IPS-18a (cell line): ENCODE results near the gene LZTFL1.
A peak's percentile ranks its signal among the peaks of the same experiment; 100 is the strongest.

Experiments
- H3K27ac ChIP-seq: one replicate; pipeline ENCODE4 v1.5.1; 2013; ENCODE audit warnings: low read length
- H3K27me3 ChIP-seq: one replicate; pipeline ENCODE4 v1.6.1; 2013; ENCODE audit warnings: mild to moderate bottlenecking, low read length; ENCODE audit not compliant: control insufficient read depth, insufficient read depth
- H3K36me3 ChIP-seq: one replicate; pipeline ENCODE4 v1.6.1; 2013; ENCODE audit warnings: low read depth, low read length; ENCODE audit not compliant: control insufficient read depth
- H3K4me1 ChIP-seq: one replicate; pipeline ENCODE4 v1.6.1; 2013; ENCODE audit warnings: low read depth, low read length; ENCODE audit not compliant: control insufficient read depth
- H3K4me3 ChIP-seq: one replicate; pipeline ENCODE4 v1.5.1; 2013; ENCODE audit warnings: low read length
- H3K9ac ChIP-seq: one replicate; pipeline ENCODE4 v1.6.1; 2013; ENCODE audit warnings: mild to moderate bottlenecking, low read length, moderate library complexity
- H3K9me3 ChIP-seq: one replicate; pipeline ENCODE4 v1.6.1; 2013; ENCODE audit warnings: low read depth, low read length; ENCODE audit not compliant: control insufficient read depth

The LZTFL1 gene, protein sequence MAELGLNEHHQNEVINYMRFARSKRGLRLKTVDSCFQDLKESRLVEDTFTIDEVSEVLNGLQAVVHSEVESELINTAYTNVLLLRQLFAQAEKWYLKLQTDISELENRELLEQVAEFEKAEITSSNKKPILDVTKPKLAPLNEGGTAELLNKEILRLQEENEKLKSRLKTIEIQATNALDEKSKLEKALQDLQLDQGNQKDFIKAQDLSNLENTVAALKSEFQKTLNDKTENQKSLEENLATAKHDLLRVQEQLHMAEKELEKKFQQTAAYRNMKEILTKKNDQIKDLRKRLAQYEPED

DNA sequence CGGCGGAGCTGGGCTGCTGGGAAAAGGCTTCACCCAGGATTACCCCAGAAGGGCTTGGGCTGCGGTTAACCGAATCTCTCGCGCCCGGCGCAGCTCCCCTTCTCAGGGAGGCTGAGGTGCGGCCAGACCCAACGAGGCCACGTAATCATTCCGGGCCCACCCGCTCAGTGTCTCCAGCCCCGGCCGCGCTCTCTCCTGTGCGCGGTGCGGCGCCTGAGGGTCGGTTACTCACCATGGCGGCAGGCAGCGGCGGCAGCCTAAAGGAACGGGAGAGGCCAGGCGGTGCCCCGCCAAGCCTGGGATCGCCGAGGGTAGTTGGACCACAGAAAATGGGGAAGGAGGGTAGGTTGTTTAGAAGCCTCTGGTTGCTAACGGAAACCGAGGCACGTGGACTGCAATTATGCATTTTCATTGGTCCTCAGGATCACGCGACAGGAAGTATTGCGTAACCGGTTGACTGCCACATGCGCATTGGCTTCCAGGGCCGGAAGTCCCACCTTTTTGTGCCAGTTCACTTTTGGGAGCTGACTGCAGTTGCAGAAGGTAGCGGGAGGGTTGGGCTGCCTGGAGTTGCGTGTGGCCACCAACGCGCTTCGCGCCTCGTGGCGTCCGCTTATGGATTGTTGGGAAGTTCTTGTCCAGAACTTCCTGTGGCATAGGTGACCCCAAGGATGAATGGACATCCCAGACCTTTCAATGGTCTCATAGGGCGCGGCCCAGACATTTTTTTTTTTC, at the start of gene LZTFL1:
TSS of gene LZTFL1 (minus strand) at position 363 of the 735 bp plus-strand sequence. CDS start at position 235, 128 bp downstream.
- H3K27me3 ChIP-seq, result peaks cover 50% of the 10 kb centered on the region

DNA sequence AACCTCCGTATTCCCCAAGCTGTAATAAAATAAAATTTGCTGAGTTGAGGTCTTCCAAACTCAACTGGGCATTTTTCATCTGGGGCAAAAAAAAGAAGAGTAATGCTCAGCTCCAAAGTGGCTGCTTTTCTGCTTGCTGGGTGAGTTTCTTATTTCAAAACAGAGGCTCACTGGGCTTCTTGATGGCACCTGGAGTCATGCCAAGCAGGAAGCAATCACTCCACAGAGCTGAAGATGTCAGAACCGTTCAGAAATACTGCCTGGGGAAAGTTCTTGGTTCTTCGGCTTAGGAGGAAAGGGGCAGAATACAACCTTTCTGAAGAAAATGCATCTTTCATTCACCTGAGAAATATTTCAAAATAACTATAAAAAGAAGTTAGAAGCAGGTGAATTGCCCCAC, 48.5 kb upstream of the LZTFL1 start:
- H3K9ac ChIP-seq, result no peak overlapping the region
- no peaks in the 10 kb centered on the region for H3K9me3 ChIP-seq
- no peak overlapping the region for H3K27ac ChIP-seq
- no peaks in the 10 kb centered on the region for H3K36me3 ChIP-seq
- no peak overlapping the region for H3K4me3 ChIP-seq
- no peaks in the 10 kb centered on the region for H3K27me3 ChIP-seq
- H3K4me1 ChIP-seq, result no peaks in the 10 kb centered on the region

More for the DNA sequence above, at the start of gene LZTFL1:
- Histone ChIP-seq H3K36me3 (no peaks in the 10 kb centered on the region), H3K4me1 (no peaks in the 10 kb centered on the region), H3K4me3 (peak within 1 kb of the TSS; percentile 73), H3K27ac (peak within 1 kb of the TSS; percentile 24), H3K9ac (peak within 1 kb of the TSS; percentile 82), H3K9me3 (no peaks in the 10 kb centered on the region)

DNA sequence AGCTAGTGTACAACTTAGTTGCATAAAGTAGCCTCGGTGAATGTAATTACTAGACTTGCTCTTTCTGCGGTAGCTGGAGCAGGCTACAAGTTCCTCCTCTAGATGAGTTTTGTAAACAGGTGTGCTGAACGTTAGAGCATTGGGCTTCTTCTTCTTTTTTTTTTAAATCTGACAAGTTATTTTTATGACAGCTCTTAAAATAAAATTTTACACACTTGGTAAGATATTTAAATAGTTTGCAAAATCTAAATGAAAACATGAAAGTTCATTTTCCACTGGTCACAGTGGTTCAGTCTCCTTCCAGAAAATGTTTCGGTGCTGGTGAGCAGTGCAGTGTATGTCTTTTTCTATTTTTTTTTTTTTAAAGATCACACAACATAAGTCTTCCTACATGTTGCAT, 47.4 kb upstream of the LZTFL1 start:
- Histone ChIP-seq H3K27me3 (no peaks in the 10 kb centered on the region), H3K27ac (no peak overlapping the region), H3K36me3 (no peaks in the 10 kb centered on the region), H3K4me3 (no peak overlapping the region), H3K9me3 (no peaks in the 10 kb centered on the region), H3K4me1 (no peaks in the 10 kb centered on the region), H3K9ac (no peak overlapping the region)

DNA sequence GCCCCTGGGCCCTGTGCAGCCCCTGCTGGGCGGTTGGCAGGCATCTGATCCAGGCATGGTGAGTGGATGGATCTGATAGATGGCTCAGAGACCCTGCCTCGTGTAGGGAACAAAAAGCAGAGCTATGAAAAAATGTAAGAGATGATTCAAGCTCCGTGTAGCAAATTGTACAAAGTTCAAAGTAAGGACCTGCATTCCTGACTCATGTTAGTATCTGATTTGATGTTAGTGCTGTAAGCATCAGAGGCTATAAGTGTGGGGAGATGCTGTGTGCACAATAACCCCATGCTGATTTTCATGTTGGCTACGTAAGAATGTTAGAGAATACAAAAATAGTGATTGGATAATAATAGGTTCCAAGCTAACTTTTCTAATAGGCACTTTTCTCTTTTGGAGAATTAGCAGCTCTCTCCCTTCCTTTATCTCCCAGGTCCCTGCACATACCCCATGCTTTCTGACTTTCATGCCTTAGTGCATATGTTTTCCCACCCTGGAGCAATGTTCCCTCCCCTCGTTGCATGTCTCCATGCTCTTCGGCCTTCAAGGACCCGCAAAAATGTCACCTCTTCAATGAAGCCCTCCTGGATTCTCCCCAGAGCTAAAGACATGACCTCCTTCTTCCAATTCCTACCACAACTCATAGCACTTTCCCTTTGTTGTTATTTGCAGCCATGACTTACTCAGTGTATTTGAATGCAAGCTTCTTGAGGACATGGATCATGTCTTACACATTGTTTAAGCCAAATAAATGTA, 46.0 kb upstream of the LZTFL1 start:
- Histone ChIP-seq H3K9me3 (no peaks in the 10 kb centered on the region), H3K36me3 (no peaks in the 10 kb centered on the region), H3K27me3 (no peaks in the 10 kb centered on the region), H3K27ac (no peak overlapping the region), H3K9ac (no peak overlapping the region), H3K4me1 (no peaks in the 10 kb centered on the region), H3K4me3 (no peak overlapping the region)

DNA sequence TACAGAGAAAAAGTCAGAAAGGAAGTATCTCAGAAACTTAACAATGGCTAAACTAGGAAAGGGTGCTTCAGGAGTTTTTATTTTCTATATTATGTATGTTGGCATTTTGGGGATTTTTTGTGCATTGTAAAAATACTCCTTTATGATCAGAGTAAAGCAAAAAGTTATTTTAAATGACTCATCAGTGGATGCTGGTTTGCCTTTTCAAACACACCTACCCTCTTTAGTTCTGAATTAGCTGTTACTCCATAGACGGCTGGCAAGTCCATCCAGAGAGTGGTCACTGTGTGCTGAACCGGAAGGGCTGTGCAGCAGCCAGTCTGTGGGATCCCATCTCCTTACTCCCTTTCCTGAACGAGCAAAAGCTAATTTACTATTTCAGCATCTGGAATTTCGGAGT, 45.4 kb upstream of the LZTFL1 start:
- Histone ChIP-seq H3K9me3 (no peaks in the 10 kb centered on the region), H3K9ac (no peak overlapping the region), H3K27me3 (no peaks in the 10 kb centered on the region), H3K27ac (no peak overlapping the region), H3K36me3 (no peaks in the 10 kb centered on the region), H3K4me3 (no peak overlapping the region), H3K4me1 (no peaks in the 10 kb centered on the region)

DNA sequence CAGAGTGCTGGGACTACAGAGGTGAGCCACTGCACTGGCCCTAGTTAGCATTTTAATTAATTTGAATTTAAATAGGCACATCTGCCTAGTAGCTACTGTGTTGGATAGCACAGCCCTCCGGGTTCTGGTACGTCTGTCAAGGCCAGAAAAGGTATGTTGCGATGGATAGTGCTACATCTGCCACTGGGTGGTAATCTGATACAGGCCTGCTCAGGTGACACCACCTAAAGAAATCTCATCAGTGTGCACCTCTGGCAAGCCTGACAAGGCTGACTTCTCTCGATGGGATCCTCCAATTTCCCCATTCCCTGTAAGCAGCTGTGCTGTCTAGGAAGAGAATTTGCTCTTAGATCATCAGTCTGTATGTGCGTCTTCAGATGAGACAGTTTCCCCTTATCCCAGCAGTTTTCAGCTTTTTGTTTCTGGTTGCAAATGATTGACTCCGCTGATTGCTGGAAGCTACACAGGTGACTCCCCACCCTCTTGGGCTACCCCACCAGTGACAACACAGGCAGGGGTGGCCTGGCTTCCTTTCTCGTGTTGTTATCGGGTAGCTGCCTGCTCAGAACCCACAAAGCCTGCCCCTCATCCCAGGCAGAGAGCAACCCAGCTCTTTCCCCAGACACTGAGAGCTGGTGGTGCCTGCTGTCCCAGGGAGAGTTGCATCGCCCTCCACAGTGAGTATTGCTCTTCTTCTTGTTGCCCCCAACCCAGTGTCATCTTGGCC, 44.2 kb upstream of the LZTFL1 start, which contains the start of gene CCR9:
TSS of gene CCR9 (plus strand) at position 565 of the 727 bp plus-strand sequence. CDS start 8,391 bp downstream, outside the sequence.
- no peaks in the 10 kb centered on the region for H3K27me3 ChIP-seq
- H3K9me3 ChIP-seq, result no peaks in the 10 kb centered on the region
- no peak within 1 kb of the TSS for H3K9ac ChIP-seq
- no peaks in the 10 kb centered on the region for H3K36me3 ChIP-seq
- no peak within 1 kb of the TSS for H3K4me3 ChIP-seq
- no peak within 1 kb of the TSS for H3K27ac ChIP-seq
- H3K4me1 ChIP-seq, result no peaks in the 10 kb centered on the region

DNA sequence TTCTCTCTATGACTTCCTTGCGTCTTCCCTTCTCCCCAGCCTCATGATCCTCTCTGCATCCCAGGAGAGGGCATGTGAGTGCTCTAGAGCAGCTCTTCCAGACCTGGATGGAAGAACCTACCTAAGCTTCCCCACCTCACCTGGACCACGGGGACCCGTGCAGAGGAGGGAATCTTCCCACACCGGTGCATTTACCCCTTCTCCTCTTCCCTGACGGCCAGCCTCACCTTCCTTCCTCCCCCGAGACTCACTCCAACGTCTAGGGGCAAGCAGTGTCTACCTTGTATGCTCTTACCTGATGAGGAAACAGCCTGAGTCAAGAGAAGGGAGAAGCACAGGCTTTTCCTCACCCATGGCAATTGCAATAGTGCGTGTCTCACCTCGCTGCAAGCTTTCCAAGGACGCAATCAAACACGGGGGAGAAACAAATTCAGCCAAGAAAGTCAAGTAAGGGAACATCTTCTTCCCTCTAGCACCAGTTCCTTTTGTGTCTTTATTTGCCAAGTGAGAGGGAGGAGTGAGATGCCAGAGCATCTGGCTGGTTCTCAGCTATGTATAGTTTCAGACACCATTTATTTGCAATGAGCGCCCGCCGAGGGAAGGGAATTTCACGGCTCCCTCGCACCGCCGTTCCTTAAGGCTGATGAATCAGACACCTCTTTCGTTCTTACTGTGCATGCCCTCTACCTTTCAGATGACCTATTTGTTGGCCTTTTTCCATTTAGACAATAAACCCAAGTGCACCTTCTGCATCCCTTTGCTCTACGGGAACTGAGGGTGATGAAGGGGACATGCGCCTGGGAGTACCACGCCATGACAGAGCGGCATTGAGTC, 42.7 kb upstream of the LZTFL1 start:
- H3K27ac ChIP-seq, result no peak overlapping the region
- no peak overlapping the region for H3K9ac ChIP-seq
- H3K4me3 ChIP-seq, result no peak overlapping the region
- H3K9me3 ChIP-seq, result no peaks in the 10 kb centered on the region
- no peaks in the 10 kb centered on the region for H3K27me3 ChIP-seq
- H3K4me1 ChIP-seq, result no peaks in the 10 kb centered on the region
- no peaks in the 10 kb centered on the region for H3K36me3 ChIP-seq

DNA sequence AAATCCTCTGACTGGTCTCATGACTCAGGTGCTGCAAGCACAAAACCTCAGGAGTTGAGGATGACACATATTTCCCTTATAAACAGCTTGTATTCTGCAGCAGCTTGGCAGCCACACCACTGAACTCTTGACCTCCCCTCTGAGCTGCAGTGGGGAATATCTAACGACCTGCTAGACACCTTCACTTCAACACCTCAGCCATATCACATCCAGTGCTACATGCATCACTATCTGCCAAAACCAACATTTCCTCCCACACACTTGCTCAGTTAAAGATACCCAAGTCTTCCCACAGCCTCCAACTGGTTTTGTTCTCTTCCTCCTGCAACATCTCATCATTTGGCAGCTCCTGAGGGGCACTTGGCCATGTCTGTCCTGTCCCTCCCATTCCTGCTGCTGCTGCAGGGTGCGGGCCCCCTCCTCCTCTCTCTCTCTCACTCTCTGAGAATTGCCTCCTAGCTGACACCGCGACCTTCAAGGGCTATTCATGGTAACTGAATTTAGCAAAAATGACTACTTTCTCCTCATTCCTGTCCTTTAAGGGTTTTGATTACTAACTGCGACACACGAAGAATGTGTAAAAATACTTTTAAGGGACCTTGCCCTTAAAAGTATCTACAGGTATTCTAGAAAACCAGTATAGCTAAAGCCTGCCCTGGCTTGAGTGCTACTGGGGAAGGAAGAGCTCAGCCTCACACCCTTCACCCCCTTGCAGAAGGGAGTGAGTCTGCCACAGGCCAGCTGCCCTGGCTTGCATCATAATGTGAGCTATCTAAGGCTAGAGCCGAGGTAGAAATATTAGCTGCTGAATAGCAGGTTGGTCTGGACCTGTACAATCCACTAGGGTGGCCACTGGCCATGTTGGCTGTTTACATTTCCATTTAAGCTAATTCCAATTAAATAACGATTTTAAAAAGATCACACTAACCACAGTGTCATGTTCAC, 39.4 kb upstream of the LZTFL1 start:
- Histone ChIP-seq H3K27me3 (no peaks in the 10 kb centered on the region), H3K4me3 (no peak overlapping the region), H3K36me3 (no peaks in the 10 kb centered on the region), H3K9me3 (no peaks in the 10 kb centered on the region), H3K4me1 (no peaks in the 10 kb centered on the region), H3K9ac (no peak overlapping the region), H3K27ac (no peak overlapping the region)

DNA sequence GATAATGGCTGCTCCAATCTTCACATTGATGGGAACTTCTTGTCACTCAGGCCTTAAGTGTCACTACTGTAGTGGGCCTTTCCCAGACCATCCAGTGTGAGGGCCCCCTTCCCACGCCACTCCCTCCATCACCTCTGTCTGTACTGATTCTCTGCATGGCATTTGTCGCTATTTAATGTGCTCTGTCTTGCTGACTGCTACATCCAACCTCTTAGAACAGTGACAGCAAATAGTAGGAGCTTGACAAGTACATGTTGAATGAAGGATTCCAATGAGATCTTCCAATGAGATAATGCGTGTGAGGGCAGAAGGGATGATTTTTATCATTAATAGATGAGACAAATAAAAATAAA, 38.8 kb upstream of the LZTFL1 start:
- no peak overlapping the region for H3K4me3 ChIP-seq
- no peak overlapping the region for H3K9ac ChIP-seq
- no peak overlapping the region for H3K27ac ChIP-seq
- no peaks in the 10 kb centered on the region for H3K36me3 ChIP-seq
- H3K27me3 ChIP-seq, result no peaks in the 10 kb centered on the region
- H3K4me1 ChIP-seq, result no peaks in the 10 kb centered on the region
- no peaks in the 10 kb centered on the region for H3K9me3 ChIP-seq

DNA sequence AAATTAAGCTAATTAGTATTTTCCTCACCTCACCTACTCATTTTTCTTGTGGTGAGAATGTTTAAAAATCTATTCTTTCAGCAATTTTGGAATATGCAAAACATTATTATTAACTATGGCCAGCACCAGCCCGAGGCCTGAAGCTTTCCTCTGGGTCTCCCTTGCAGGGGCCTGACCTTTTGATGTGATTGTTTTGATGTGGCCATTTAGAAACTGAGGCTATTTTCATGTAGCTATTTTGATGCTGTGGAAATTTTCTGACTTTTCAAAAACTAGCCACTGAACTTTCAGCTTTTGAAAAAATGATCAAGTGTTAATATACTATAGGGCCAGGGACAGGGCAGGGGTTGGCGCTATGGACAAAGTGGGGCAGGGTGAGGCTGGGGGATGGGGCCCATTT, 36.2 kb upstream of the LZTFL1 start:
- no peaks in the 10 kb centered on the region for H3K27me3 ChIP-seq
- H3K4me1 ChIP-seq, result no peaks in the 10 kb centered on the region
- H3K9ac ChIP-seq, result no peak overlapping the region
- H3K4me3 ChIP-seq, result no peak overlapping the region
- no peaks in the 10 kb centered on the region for H3K9me3 ChIP-seq
- H3K36me3 ChIP-seq, result no peaks in the 10 kb centered on the region
- H3K27ac ChIP-seq, result no peak overlapping the region
